Tongue (tissue), 2 donors: ENCODE measurements around the gene DPH7. TPM values are rescaled to one million over a fixed set of nuclear protein-coding genes. Genes with fewer than 3 reads are reported as not detected.
"Not testable (repeated sequence)": the region's sequence is repeated elsewhere in the genome, so short reads cannot be mapped to it uniquely, and the experiment has no call there.

Experiments used
- DNase-seq: peaks from one replicate; pipeline ENCODE4 v3.0.0-alpha.2; 2015
- total RNA-seq: library from RNA; depleted of rRNA; stranded (reverse); fragments of >200 nt; gene quantifications from one replicate; pipeline ENCODE4 v1.2.3, GENCODE V29; 2014

Gene DPH7
- 26.0 TPM for total RNA-seq

DNA sequence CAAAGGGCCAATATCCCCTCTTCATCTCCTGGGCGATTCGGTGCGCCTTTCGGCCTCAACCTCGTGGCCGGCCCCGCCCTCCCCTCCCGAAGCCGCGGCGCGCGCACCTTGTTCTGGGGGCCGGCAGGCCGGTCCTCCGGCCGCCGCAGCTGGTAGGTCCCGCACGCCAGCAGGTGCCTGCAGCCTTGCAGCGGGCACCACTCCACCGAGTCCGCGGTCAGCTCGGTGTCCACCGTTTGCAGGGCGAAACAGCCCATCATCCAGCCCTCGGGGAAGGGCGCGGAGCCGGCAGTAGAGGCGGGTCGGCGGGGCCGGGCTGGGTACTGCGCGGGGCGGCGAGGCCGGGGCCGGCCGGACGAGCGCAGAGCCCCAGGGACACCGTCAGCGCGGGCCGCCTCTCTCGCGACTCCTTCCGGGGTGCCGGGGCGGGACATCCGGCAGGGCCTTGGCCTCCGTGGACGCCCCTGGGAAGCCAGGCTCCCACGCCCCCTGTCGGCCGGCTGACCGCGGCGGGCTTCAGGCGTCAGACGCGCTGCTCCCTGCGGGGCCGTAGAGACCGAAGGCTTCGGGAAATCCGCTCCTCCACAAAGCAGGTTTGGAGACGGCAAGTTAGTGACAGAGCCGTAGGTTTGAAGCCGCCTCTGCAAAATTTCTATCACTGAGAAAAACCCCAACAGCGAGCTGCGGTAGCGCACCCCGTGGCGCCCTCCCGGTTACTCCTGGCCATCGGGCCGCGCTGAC lies at the start of gene DPH7:
TSS of gene DPH7 (minus strand) at position 408 of the 741 bp plus-strand sequence. CDS start at position 260, 148 bp downstream.
- DNase-seq = peak; percentile 96

DNA sequence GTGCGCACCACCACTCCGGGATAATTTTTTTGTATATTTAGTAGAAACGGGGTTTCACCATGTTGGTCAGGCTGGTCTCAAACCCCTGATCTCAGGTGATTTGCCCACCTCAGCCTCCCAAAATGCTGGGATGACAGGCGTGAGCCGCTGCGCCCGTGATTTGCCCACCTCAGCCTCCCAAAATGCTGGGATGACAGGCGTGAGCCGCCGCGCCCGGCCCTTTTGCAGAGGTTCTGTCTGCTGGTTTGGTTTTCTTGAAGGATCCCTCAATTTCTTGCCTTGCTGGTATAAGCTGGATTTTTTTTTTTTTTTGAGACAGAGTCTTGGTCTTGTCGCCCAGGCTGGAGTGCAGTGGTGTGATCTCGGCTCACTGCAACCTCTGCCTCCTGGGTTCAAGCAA lies 48.7 kb upstream of the DPH7 start:
- not testable (repeated sequence) for DNase-seq

DNA sequence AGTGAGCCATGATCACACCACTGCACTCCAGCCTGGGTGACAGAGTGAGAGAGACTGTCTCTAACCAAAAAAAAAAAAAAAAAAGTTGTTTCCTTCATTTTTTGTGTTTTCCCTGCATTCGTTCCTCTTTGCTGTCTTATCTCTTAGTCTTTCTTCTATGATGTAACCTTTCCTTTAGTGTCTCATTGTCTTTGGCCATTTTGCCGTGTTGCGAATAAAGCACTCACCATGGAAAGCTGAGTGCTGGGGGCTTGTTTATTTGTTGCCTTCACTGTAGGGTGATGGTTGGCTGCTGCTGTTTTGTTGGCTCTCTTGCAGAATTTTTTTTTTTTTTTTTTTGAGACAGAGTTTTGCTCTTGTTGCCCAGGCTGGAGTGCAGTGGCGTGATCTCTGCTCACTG lies 47.7 kb upstream of the DPH7 start:
- DNase-seq = no peak

DNA sequence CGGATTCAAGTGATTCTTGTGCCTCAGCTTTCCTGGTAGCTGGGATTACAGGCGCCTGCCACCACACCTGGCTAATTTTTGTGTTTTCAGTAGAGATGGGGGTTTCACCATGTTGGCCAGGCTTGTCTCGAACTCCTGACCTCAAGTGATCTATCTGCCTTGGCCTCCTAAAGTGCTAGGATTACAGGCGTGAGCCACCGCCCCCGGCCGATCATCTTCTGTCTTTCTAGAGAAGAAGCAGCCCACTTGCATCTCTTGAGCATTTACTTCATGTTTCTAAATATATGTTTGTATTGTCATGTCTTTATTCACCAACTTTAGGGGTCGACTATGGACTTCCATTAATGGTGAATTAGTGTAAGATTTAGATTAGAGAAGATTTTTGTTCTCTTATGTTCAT lies 43.5 kb upstream of the DPH7 start:
- not testable (repeated sequence) for DNase-seq

DNA sequence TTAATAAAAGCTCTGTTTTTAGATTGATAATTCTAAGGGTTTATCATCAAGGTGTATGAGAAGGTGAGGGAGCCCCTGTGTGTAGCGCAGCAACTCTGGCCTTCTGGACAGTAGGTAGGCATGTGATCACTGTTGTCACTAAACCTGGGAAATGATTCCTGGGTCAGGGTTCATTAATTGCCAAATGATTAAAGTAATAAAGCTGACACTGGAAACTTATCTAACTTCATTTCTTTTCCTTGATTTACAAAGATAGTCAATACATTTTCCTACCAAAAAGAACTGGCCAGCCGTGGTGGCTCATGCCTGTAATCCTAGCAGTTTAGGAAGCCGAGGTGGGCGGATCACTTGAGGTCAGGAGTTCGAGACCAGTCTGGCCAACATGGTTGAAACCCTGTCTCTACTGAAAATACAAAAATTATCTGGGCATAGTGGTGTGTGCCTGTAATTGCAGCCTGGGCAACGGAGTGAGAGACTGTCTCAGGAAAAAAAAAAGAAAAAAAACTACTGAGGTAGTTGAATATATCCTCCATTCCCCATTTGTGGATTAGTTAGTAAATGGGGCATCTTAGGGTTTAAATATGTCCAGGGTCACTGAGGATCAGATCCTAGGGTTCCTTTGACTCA lies 42.5 kb upstream of the DPH7 start:
- no peak for DNase-seq

DNA sequence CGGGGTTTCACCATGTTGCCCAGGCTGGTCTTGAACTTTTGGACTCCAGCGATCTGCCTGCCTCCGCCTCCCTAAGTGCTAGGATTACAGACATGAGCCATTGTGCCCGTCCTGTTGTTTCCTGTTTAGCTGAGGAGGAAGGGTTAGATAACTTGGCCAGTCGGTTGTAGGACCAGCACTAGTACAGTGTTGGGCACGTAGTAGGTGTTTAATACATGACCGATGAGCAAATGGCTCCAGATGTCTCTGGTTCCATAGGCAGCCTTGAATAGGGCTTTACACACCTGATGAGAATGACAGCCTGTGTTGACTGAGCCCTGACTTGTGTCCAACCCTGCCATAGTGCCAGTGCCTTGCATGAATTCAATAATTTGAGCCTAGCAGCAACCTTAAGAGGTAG lies 41.9 kb upstream of the DPH7 start:
- no peak for DNase-seq

- no peak for DNase-seq
Observed at GRCh38 chr9:137620048-137620405, 41.3 kb upstream of the DPH7 start.

- peak; percentile 50 for DNase-seq
Observed at GRCh38 chr9:137619240-137620047, 40.7 kb upstream of the DPH7 start.

DNA sequence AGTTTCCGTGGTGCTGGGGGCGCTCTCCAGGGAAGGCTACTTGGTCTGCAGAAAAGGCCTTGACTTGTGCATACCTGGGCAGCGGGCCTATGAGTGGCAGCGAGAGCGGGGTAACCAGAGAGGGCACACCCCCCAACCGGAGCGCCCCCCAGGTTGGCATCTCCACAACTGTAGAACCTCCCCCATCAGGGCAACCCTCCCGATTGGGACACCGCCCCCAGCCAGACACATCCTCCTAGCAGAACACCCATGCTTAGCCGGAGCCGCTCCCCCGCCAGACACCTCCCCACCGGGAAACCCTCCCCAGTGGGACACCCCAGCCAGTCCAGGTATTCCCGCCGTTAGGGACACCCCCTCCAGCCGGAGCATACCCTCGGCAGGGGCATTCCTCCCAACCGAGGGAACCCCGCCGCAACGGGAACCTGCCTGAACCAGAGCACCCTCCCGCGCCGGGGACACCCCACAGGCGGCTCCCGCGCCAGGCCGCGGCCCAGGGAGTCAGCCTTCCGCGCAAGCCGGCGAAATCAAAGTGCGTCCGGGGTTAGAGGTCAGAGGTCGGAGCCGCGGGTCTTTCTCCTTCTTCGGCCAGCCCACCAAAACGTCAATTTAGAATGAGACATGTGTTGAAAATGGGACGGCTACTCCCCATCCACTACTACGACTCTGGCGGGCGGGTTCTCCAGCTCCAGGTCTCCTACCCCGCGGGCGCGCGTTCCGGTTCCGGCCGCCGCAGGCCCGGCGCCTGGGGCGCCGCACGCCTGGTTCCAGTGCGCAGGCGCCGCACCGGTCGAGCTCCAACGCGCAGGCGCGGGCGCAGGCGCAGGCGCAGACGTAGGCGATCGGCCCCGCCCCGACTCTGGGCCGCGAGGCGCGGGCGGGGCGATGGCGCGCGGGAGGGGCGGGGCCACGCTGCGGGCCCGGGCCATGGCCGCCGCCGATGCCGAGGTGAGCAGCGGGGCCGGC lies 39.7 kb upstream of the DPH7 start, which contains the start of gene EHMT1:
TSS of gene EHMT1 (plus strand) at position 901 of the 963 bp plus-strand sequence. CDS start at position 925, 24 bp downstream.
- peak; percentile 96 for DNase-seq

DNA sequence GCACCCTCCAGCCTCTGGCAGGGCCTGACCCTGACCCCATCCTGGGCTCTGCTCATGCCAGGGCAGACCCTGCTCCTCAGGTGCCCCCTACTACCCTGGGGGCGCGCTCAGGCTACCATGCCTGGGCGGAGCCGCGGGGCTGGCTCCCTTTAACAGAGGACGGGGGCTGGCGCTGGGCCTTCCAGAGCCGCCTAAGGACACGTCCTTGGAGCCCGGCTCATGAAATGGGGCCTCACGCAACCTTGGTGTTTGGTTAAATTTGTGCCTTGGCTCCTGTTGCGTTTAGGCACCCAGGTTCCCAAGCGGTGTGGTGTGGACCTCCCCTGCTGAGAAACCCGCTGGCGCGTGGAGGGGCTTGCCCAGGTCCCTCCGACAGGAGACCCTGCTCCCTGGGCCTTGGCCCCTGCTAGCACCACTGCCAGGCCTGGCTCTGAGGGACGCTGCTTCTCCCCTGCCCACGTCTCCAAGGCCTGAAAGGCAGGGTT lies 36.7 kb upstream of the DPH7 start:
- no peak for DNase-seq

DNA sequence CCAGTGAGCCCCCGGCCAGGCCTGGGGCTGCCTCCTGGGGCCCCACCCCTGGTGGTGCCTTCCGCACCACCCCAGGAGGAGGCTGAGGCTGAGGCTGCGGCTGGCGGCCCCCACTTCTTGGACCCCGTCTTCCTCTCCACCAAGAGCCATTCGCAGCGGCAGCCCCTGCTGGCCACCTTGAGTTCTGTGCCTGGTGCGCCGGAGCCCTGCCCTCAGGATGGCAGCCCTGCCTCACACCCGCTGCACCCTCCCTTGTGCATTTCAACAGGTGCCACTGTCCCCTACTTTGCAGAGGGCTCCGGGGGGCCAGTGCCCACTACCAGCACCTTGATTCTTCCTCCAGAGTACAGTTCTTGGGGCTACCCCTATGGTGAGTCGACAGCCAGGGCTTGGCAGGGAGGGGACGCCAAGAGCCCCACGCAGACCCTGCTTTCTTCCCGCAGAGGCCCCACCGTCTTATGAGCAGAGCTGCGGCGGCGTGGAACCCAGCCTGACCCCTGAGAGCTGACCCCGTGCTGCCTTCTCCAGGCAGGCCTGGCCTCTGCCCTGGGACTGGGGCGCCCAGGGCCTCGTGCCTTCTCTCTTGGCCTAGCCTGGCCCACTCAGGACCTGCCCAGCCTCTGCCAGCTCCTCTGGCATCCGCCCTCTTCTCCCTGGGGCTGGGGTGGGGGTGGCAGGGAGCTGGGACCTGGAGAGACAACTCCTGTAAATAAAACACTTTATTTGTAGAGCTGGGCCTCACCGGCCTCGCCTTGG lies 36.1 kb upstream of the DPH7 start:
- no peak for DNase-seq

DNA sequence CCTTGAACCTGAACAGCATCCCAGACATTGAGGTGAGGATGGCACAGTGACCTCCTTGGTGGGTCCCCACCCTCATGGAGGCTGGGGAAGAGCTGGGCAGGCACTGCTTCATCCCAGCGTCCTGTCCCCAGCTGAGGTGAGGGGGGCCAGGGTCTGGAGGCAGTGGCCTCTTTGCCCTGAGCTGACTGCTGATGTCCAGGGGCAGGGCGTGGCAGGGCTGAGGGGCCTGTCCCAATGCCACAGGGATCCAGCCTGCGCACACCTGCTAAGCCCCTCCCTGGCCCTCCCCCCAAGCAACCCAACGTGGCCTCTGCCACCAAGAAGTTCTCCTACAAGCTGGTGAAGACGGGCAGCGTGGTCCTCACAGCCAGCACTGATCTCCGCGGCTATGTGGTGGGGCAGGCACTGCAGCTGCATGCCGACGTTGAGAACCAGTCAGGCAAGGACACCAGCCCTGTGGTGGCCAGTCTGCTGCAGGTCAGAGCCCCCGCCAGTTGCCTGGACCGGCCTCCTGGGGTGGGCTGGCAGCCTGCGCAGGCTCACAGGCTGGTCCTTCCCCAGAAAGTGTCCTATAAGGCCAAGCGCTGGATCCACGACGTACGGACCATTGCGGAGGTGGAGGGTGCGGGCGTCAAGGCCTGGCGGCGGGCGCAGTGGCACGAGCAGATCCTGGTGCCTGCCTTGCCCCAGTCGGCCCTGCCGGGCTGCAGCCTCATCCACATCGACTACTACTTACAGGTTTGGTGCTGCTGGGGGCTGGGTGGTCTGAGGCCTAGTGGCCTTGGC lies 35.2 kb upstream of the DPH7 start:
- no peak for DNase-seq

DNA sequence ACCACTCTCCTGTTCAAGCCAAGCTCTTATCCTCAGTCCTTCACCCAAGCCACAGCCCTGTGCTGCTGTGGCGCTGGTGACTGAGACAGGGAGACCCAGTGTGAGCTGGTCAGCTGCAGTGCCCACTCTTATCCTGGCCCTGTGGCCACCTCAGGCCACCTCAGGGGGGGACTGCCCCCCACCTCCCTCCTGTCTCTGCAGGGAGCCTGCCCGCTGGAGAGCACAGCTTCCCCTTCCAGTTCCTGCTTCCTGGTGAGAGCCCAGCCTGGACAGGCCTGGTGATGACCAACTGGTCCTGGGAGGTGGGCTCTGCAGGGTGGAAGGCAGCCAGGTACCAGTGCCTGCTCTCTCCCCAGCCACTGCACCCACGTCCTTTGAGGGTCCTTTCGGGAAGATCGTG lies 34.5 kb upstream of the DPH7 start:
- no peak for DNase-seq

- DNase-seq = no peak
Observed at GRCh38 chr9:137612741-137613142, 34.0 kb upstream of the DPH7 start.

DNA sequence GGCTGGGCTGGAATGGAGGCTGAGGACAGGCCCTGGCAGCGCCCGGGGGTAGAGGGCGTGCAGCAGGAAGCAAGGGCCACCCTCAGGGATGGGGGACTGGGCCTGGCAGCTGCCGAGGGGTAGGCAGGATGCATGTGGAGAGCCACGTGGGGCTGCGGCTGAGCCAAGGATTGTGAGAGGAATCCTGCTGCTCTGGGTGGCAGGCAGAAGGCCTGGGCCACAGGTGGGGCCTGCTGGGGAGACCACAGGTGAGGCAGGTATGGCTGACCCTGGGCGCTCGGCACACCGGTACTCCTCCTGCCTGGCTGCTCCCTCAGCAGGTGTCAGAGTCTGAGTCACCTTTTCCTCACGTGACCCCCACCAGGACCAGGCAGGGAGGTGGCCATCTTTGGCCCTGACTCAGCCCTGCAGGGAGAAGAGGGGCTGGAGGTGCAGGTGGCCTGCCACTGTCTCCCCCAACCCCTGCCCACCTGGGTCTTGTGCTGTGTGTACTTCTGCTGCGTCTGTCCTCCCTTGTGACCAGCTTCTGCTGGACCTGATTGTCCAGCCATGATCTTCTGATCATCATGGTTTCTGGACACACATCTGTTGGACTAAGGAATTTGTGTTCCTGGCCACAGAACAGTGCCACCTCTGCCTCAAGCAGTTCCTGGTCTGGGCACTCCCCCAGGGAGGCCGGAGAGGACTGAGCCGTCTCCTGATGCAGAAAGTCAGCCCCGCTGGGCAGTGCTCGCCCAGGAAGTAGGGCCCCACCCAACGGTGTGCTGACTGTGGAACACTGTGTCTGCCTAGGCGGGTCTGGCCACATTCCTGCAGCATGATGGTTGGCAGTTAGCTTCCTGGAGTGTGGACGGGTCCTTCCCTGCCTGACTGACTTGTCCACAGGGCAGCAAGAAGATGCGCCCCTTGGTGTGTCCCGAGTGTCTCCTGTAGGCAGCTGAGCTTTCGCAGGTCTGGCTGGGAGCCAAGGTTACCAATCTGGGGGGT lies 33.2 kb upstream of the DPH7 start:
- DNase-seq = peak; percentile 59

- no peak for DNase-seq
Observed at GRCh38 chr9:137610944-137611343, 32.2 kb upstream of the DPH7 start.

GRCh38 chr9:137607141-137607857 lies 28.6 kb upstream of the DPH7 start:
- peak; percentile 41 for DNase-seq

- peak; percentile 18 for DNase-seq
Observed at GRCh38 chr9:137606734-137607138, 28.0 kb upstream of the DPH7 start.
